PC-9 (cell line): ENCODE measurements around the gene CDCA3.

Source experiments
- EZH2 ChIP-seq: fragments of 200-600 bp; sonication (generic); IDR thresholded peaks from 2 replicates; pipeline ENCODE4 v1.8.0; 2017; ENCODE audit warnings: antibody characterized with exemption, low read depth
- TF ChIP-seq, protein P1 (sequence below): fragments of 200-600 bp; sonication (generic); conservative IDR thresholded peaks from 2 replicates; pipeline ENCODE4 v1.6.1; 2017; ENCODE audit warnings: mixed run types, antibody characterized with exemption, mild to moderate bottlenecking, moderate library complexity

DNA sequence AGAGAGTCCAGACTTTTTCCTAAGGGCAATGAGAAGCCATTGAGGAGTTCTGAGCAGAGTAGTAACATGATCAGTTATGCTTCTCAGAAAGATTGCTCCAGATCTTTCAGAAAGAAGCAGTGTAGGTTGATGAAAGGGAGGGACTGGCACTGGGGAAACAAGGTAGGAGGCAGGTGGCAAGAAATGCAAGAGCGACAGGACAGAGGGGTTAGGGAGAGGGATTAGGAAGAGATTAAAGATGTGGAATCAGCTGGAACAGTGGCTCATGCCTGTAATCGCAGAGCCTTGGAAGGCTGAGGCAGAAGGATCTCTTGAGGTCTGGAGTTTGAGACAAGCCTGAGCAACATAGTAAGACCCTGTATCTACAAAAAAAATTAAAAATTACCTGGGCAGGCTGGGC, 3.4 kb downstream of the CDCA3 start:
- TF ChIP-seq EZH2, result no peak
- TF ChIP-seq, protein P1, sequence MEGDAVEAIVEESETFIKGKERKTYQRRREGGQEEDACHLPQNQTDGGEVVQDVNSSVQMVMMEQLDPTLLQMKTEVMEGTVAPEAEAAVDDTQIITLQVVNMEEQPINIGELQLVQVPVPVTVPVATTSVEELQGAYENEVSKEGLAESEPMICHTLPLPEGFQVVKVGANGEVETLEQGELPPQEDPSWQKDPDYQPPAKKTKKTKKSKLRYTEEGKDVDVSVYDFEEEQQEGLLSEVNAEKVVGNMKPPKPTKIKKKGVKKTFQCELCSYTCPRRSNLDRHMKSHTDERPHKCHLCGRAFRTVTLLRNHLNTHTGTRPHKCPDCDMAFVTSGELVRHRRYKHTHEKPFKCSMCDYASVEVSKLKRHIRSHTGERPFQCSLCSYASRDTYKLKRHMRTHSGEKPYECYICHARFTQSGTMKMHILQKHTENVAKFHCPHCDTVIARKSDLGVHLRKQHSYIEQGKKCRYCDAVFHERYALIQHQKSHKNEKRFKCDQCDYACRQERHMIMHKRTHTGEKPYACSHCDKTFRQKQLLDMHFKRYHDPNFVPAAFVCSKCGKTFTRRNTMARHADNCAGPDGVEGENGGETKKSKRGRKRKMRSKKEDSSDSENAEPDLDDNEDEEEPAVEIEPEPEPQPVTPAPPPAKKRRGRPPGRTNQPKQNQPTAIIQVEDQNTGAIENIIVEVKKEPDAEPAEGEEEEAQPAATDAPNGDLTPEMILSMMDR, result no peak
